ENCODE data around the gene NOTO. TPM values are rescaled to one million over a fixed set of nuclear protein-coding genes. Genes with fewer than 3 reads are reported as not detected.

The NOTO gene
- total RNA-seq, 1 donor from 2014 or later: not detected

DNA sequence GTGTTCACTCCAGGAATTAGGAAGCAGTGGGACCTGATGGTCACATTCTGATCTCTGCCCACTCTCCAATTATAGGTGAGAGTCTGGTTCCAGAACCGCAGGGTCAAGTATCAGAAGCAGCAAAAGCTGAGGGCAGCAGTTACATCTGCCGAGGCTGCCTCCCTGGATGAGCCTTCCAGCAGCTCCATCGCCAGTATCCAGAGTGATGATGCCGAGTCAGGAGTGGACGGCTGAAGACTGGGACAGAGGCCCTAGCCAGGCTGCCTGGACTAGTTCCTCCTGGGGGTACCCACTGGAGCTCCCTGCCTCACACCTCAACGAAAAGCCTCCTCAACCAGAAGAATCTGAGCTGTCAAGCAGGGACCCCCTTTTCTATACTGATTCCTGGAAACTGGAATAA lies 8.3 kb downstream of the NOTO start:
- no peaks in the 10 kb centered on the region for H4K20me1 ChIP-seq (ENCODE audit: insufficient read depth, low read length)
- TF ChIP-seq CTCF (IDR thresholded peaks at IDR 0.05; ENCODE audit: insufficient read depth, low read depth, low read length): no peak
- TF ChIP-seq EZH2 (IDR thresholded peaks at IDR 0.05; ENCODE audit: insufficient read depth, low read length): no peak
- H3K9me3 ChIP-seq (ENCODE audit: insufficient read depth, low read depth, low read length): no peaks in the 10 kb centered on the region
- no peak overlapping the region for H3K4me2 ChIP-seq (ENCODE audit: low read length)
- no peak overlapping the region for H3K27ac ChIP-seq (ENCODE audit: low read depth, low read length)
- H3K36me3 ChIP-seq (ENCODE audit: insufficient read depth, low read length): no peaks in the 10 kb centered on the region
- peaks cover 3% of the 10 kb centered on the region for H3K4me1 ChIP-seq (ENCODE audit: insufficient read depth, low read length)
- peaks cover 17% of the 10 kb centered on the region for H3K79me2 ChIP-seq (ENCODE audit: insufficient read depth, low read length)
- no peak for FAIRE-seq
- Mint-ChIP-seq H3K27ac (ENCODE audit: unreplicated experiment) (no peak overlapping the region), H3K9me3 (ENCODE audit: unreplicated experiment) (peaks cover 3% of the 10 kb centered on the region), H3K27me3 (ENCODE audit: low read depth, unreplicated experiment) (peaks cover 24% of the 10 kb centered on the region), H3K4me3 (ENCODE audit: unreplicated experiment) (no peak overlapping the region), H3K4me1 (ENCODE audit: low read depth, unreplicated experiment) (peaks cover 8% of the 10 kb centered on the region), H3K36me3 (ENCODE audit: low read depth, unreplicated experiment) (no peaks in the 10 kb centered on the region)
- H3K9ac ChIP-seq (ENCODE audit: low read length): no peak overlapping the region
- H3K4me3 ChIP-seq (ENCODE audit: insufficient read depth, low read depth, low read length): no peak overlapping the region
- DNase-seq (ENCODE audit: low read depth): no peak
- H2AFZ ChIP-seq (ENCODE audit: low read depth, low read length): no peak overlapping the region
- peaks cover 13% of the 10 kb centered on the region for H3K27me3 ChIP-seq (ENCODE audit: insufficient read depth, low read length)

- peaks cover 8% of the 10 kb centered on the region for H3K4me1 Mint-ChIP-seq (ENCODE audit: low read depth, unreplicated experiment)
- H3K9me3 ChIP-seq (ENCODE audit: insufficient read depth, low read depth, low read length): no peaks in the 10 kb centered on the region
- no peaks in the 10 kb centered on the region for H3K36me3 Mint-ChIP-seq (ENCODE audit: low read depth, unreplicated experiment)
- H3K9ac ChIP-seq (ENCODE audit: low read length): no peak overlapping the region
- peaks cover 21% of the 10 kb centered on the region for H3K27me3 Mint-ChIP-seq (ENCODE audit: low read depth, unreplicated experiment)
- H3K27ac ChIP-seq (ENCODE audit: low read depth, low read length): no peak overlapping the region
- H2AFZ ChIP-seq (ENCODE audit: low read depth, low read length): no peak overlapping the region
- no peak for FAIRE-seq
- peaks cover 5% of the 10 kb centered on the region for H3K27me3 ChIP-seq (ENCODE audit: insufficient read depth, low read length)
- peaks cover 3% of the 10 kb centered on the region for H3K4me1 ChIP-seq (ENCODE audit: insufficient read depth, low read length)
- no peaks in the 10 kb centered on the region for H3K36me3 ChIP-seq (ENCODE audit: insufficient read depth, low read length)
- H3K27ac Mint-ChIP-seq (ENCODE audit: unreplicated experiment): no peak overlapping the region
- DNase-seq (ENCODE audit: low read depth): no peak
- H4K20me1 ChIP-seq (ENCODE audit: insufficient read depth, low read length): no peaks in the 10 kb centered on the region
- TF ChIP-seq CTCF (IDR thresholded peaks at IDR 0.05; ENCODE audit: insufficient read depth, low read depth, low read length) (no peak), EZH2 (IDR thresholded peaks at IDR 0.05; ENCODE audit: insufficient read depth, low read length) (no peak)
- no peak overlapping the region for H3K4me2 ChIP-seq (ENCODE audit: low read length)
- no peak overlapping the region for H3K4me3 Mint-ChIP-seq (ENCODE audit: unreplicated experiment)
- peaks cover 3% of the 10 kb centered on the region for H3K9me3 Mint-ChIP-seq (ENCODE audit: unreplicated experiment)
- H3K79me2 ChIP-seq (ENCODE audit: insufficient read depth, low read length): peaks cover 22% of the 10 kb centered on the region
- no peak overlapping the region for H3K4me3 ChIP-seq (ENCODE audit: insufficient read depth, low read depth, low read length)
Measured at GRCh38 chr2:73212098-73212447, 9.7 kb downstream of the NOTO start.

DNA sequence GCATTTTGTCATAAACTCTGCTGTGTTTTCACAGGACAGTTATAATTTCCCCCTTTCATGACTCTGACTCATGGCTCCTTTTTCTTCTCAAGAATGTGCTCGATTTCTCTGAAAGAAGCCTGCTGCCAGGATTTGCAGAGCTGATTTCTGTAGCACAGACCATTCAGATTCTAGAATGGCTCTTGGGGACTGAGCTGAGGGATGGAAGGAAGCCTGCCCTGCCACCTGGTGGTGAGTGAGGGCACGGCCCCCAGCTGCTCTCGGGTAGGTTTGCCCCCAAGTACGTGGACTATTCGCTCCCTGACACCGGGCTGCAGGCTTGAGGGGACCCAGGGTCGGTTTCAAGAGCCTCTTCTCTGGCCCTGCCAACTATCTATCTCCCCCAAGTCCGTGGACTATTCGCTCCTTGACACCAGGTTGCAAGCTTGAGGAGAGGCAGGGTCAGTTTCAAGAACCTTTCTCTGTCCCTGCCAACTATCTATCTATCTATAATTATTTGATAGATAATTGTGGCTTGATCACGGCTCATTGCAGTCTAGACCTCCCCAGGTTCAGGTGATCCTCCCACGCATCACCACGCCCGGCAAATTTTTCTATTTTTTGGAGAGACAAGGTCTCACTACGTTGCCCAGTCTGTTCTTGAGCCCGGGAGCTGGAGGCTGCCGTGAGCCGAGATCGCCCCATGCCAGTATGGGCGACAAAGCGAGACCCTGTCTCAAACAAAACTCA lies 10.2 kb downstream of the NOTO start:
- Mint-ChIP-seq H3K4me3 (ENCODE audit: unreplicated experiment) (peak overlapping the region; percentile 61), H3K4me1 (ENCODE audit: low read depth, unreplicated experiment) (peaks cover 8% of the 10 kb centered on the region), H3K27ac (ENCODE audit: unreplicated experiment) (no peak overlapping the region), H3K27me3 (ENCODE audit: low read depth, unreplicated experiment) (peaks cover 18% of the 10 kb centered on the region), H3K36me3 (ENCODE audit: low read depth, unreplicated experiment) (no peaks in the 10 kb centered on the region), H3K9me3 (ENCODE audit: unreplicated experiment) (peaks cover 3% of the 10 kb centered on the region)
- H3K9me3 ChIP-seq (ENCODE audit: insufficient read depth, low read depth, low read length): no peaks in the 10 kb centered on the region
- no peaks in the 10 kb centered on the region for H4K20me1 ChIP-seq (ENCODE audit: insufficient read depth, low read length)
- H2AFZ ChIP-seq (ENCODE audit: low read depth, low read length): no peak overlapping the region
- no peak overlapping the region for H3K4me3 ChIP-seq (ENCODE audit: insufficient read depth, low read depth, low read length)
- peaks cover 3% of the 10 kb centered on the region for H3K4me1 ChIP-seq (ENCODE audit: insufficient read depth, low read length)
- peaks cover 28% of the 10 kb centered on the region for H3K79me2 ChIP-seq (ENCODE audit: insufficient read depth, low read length)
- DNase-seq (ENCODE audit: low read depth): peak; percentile 67
- no peak overlapping the region for H3K27ac ChIP-seq (ENCODE audit: low read depth, low read length)
- H3K4me2 ChIP-seq (ENCODE audit: low read length): peak overlapping the region; percentile 24
- TF ChIP-seq EZH2 (IDR thresholded peaks at IDR 0.05; ENCODE audit: insufficient read depth, low read length): no peak
- peak; percentile 91 for TF ChIP-seq CTCF (IDR thresholded peaks at IDR 0.05; ENCODE audit: insufficient read depth, low read depth, low read length)
- H3K9ac ChIP-seq (ENCODE audit: low read length): no peak overlapping the region
- no peak for FAIRE-seq
- H3K36me3 ChIP-seq (ENCODE audit: insufficient read depth, low read length): no peaks in the 10 kb centered on the region
- peaks cover 5% of the 10 kb centered on the region for H3K27me3 ChIP-seq (ENCODE audit: insufficient read depth, low read length)
